Prostate gland (tissue), 2 donors: ENCODE measurements around the gene NGEF.

Experiments used
- CTCF ChIP-seq, 4 experiments: fragments of 200-600 bp in 2 of 4; fragments of 450-650 bp in 2 of 4; sonication (generic) in 2 of 4; IDR thresholded peaks; 1 replicate in 3 of 4; 2 replicates in 1 of 4; pipeline ENCODE4 v1.5.1; 2016 to 2019; ENCODE audit warnings: antibody characterized with exemption in 4 of 4, mild to moderate bottlenecking in 2 of 4, moderate library complexity in 2 of 4
- POLR2A ChIP-seq: fragments of 450-650 bp; IDR thresholded peaks from one replicate; pipeline ENCODE4 v1.6.1; 2016; ENCODE audit warnings: antibody characterized with exemption, mild to moderate bottlenecking

- TF ChIP-seq CTCF (IDR thresholded peaks at IDR 0.05) (no peak), POLR2A (no peak)
These were observed 163.0 kb downstream of the NGEF start for GRCh38 chr2:232850039-232850438.
